ENCODE data around the gene XPR1. TPM values are rescaled to one million over a fixed set of nuclear protein-coding genes. Genes with fewer than 3 reads are reported as not detected.

XPR1 gene
- polyA plus RNA-seq, 10 donors: 9.0 to 12.7 (median 11.1) TPM

GRCh38 chr1:180928331-180929230, 296.8 kb downstream of the XPR1 start:
- peak in 2 of 3 donors; percentile 35 to 71 for DNase-seq

GRCh38 chr1:180929389-180929788, 297.6 kb downstream of the XPR1 start:
- DNase-seq: no peak

- DNase-seq: peak in 1 of 3 donors; percentile 62
Observed at GRCh38 chr1:180930687-180931086, 298.9 kb downstream of the XPR1 start.

- DNase-seq: no peak
Observed at GRCh38 chr1:180931529-180931928, 299.7 kb downstream of the XPR1 start.

GRCh38 chr1:180932378-180932777, 300.6 kb downstream of the XPR1 start:
- no peak for DNase-seq

GRCh38 chr1:180933141-180933540, 301.3 kb downstream of the XPR1 start:
- no peak for DNase-seq

- no peak for DNase-seq
Observed at GRCh38 chr1:180934563-180934962, 302.7 kb downstream of the XPR1 start.

- no peak for DNase-seq
Observed at GRCh38 chr1:180935326-180936109, 303.7 kb downstream of the XPR1 start.

GRCh38 chr1:180936110-180937011, 304.5 kb downstream of the XPR1 start:
- DNase-seq: no peak

- DNase-seq: no peak
Observed at GRCh38 chr1:180937012-180937372, 305.2 kb downstream of the XPR1 start.

GRCh38 chr1:180937624-180938225, 305.9 kb downstream of the XPR1 start:
- DNase-seq: no peak

- no peak for DNase-seq
Observed at GRCh38 chr1:180939073-180939710, 307.4 kb downstream of the XPR1 start.

GRCh38 chr1:180939711-180940103, 307.9 kb downstream of the XPR1 start:
- no peak for DNase-seq

Other genes starting within 250 kb of the XPR1 start
- gene ACBD6, start 129.4 kb upstream of the XPR1 start, polyA plus RNA-seq (ENCODE audit: insufficient read length in 10 of 10): 10 to 100 TPM; 39.9 to 53.6 (median 49.5) TPM
- gene OVAAL, start 73.1 kb upstream of the XPR1 start, polyA plus RNA-seq (ENCODE audit: insufficient read length in 10 of 10): not detected